Measurements from ENCODE around the gene INVS.

INVS gene, protein sequence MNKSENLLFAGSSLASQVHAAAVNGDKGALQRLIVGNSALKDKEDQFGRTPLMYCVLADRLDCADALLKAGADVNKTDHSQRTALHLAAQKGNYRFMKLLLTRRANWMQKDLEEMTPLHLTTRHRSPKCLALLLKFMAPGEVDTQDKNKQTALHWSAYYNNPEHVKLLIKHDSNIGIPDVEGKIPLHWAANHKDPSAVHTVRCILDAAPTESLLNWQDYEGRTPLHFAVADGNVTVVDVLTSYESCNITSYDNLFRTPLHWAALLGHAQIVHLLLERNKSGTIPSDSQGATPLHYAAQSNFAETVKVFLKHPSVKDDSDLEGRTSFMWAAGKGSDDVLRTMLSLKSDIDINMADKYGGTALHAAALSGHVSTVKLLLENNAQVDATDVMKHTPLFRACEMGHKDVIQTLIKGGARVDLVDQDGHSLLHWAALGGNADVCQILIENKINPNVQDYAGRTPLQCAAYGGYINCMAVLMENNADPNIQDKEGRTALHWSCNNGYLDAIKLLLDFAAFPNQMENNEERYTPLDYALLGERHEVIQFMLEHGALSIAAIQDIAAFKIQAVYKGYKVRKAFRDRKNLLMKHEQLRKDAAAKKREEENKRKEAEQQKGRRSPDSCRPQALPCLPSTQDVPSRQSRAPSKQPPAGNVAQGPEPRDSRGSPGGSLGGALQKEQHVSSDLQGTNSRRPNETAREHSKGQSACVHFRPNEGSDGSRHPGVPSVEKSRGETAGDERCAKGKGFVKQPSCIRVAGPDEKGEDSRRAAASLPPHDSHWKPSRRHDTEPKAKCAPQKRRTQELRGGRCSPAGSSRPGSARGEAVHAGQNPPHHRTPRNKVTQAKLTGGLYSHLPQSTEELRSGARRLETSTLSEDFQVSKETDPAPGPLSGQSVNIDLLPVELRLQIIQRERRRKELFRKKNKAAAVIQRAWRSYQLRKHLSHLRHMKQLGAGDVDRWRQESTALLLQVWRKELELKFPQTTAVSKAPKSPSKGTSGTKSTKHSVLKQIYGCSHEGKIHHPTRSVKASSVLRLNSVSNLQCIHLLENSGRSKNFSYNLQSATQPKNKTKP

DNA sequence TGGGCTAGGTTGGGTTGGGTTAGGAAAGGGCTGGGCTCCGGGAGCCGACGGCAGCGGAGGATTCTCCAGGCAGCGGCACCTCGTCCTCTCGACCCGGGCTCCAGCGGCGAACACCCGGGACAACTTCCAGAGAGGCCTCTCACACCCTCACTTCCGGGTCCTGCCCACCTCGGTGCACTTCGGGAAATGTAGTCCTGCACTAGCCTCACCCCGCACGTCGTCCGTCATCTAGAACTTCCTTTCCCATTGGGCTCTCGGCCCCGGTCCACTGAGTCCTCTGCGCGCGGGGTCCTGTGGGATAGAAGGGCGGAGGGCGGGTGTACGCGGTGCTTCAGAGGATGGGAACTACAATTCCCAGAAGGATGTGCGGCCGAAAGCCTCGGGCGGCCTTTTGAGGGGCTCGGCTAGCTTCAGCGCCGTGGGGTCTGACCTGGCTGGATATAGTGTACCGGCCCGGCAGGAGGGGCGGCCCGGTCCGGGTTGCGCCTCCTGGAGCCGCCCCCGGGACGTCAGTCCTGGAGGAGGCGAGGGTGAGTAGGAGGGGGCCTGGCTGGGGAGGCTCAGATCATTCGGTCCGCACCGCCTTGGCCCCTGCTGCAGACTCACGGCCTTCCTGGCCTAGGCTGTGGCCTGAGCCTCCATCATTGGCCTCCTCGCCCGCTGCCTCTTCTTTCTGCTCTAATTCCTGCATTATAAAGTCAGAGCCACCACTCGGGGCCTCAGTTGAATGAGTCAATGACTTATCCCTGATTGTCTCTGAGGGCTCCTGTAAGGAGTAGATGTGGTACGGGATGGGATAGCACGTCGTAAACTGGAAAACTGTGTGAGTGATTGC lies at the start of gene INVS, which contains the start of gene ERP44:
INVS (plus strand) TSS at position 357 of the 835 bp plus-strand sequence. CDS start 5,279 bp downstream, outside the sequence.
ERP44 (minus strand) TSS at position 114 of the 835 bp plus-strand sequence. CDS start 160 bp downstream, outside the sequence.
- TF ChIP-seq, protein P1, sequence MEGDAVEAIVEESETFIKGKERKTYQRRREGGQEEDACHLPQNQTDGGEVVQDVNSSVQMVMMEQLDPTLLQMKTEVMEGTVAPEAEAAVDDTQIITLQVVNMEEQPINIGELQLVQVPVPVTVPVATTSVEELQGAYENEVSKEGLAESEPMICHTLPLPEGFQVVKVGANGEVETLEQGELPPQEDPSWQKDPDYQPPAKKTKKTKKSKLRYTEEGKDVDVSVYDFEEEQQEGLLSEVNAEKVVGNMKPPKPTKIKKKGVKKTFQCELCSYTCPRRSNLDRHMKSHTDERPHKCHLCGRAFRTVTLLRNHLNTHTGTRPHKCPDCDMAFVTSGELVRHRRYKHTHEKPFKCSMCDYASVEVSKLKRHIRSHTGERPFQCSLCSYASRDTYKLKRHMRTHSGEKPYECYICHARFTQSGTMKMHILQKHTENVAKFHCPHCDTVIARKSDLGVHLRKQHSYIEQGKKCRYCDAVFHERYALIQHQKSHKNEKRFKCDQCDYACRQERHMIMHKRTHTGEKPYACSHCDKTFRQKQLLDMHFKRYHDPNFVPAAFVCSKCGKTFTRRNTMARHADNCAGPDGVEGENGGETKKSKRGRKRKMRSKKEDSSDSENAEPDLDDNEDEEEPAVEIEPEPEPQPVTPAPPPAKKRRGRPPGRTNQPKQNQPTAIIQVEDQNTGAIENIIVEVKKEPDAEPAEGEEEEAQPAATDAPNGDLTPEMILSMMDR (IDR thresholded peaks at IDR 0.05): no peak
- peak within 1 kb of the TSS; percentile 81 for H3K27ac ChIP-seq
- no peaks in the 10 kb centered on the region for H3K4me1 ChIP-seq
- H3K4me2 ChIP-seq (ENCODE audit: low read length): peak within 1 kb of the TSS; percentile 81
- peak within 1 kb of the TSS; percentile 90 for H2AFZ ChIP-seq
- H3K79me2 ChIP-seq: peaks cover 8% of the 10 kb centered on the region
- H3K9ac ChIP-seq: peak within 1 kb of the TSS; percentile 67
- H3K9me3 ChIP-seq (ENCODE audit: control insufficient read depth, low read length): no peaks in the 10 kb centered on the region
- no peaks in the 10 kb centered on the region for H3K36me3 ChIP-seq (ENCODE audit: control insufficient read depth, insufficient read depth, low read length)
- peak within 1 kb of the TSS; percentile 78 for H3K4me3 ChIP-seq (ENCODE audit: low read depth, low read length)
- no peaks in the 10 kb centered on the region for H3K27me3 ChIP-seq (ENCODE audit: control insufficient read depth, insufficient read depth, low read length)

DNA sequence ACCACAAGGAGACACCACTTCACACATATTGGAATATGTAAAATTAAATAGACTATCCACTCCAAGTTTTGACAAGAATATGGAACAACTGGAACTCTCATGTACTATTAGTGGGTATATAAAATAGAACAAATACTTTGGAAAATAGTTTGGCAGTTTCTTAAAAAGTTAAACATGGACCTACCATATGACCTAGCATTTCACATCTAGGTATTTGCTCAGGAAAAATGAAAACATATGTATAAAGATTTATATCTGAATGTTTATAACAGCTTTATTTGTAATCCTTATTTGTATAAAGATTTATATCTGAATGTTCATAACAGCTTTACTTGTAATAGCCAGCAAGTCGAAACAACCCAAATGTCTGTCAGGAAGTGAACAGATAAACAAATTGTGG lies 49.5 kb upstream of the INVS start:
- no peak overlapping the region for H3K4me2 ChIP-seq (ENCODE audit: low read length)
- TF ChIP-seq, protein P1 (IDR thresholded peaks at IDR 0.05): no peak
- no peaks in the 10 kb centered on the region for H3K36me3 ChIP-seq (ENCODE audit: control insufficient read depth, insufficient read depth, low read length)

DNA sequence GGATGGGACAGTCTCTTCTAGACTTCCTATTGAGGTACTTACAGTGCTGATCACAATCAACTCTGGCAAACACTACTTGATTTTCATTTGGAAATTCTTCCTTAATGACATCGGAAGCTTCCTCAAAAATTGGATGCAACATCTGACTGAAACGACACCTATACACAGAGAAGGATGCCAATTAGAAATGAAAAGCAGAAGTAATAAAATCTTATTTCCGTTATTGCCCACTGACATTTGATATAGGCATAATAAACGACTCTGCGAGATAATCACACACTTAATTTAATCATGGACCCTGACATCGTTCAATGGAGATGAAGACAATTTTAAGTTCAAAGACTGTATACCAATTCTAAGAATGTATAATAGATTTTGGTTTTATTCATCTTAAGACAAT lies 46.7 kb upstream of the INVS start:
- Histone ChIP-seq H3K9ac (no peak overlapping the region), H3K27me3 (ENCODE audit: control insufficient read depth, insufficient read depth, low read length) (no peaks in the 10 kb centered on the region), H3K4me3 (ENCODE audit: low read depth, low read length) (no peak overlapping the region), H2AFZ (no peak overlapping the region), H3K36me3 (ENCODE audit: control insufficient read depth, insufficient read depth, low read length) (no peaks in the 10 kb centered on the region), H3K79me2 (no peaks in the 10 kb centered on the region), H3K4me2 (ENCODE audit: low read length) (no peak overlapping the region), H3K4me1 (no peaks in the 10 kb centered on the region), H3K27ac (no peak overlapping the region), H3K9me3 (ENCODE audit: control insufficient read depth, low read length) (no peaks in the 10 kb centered on the region)
- TF ChIP-seq, protein P1 (IDR thresholded peaks at IDR 0.05): no peak

More for the DNA sequence above, 49.5 kb upstream of the INVS start:
- Histone ChIP-seq H3K9ac (no peak overlapping the region), H3K27me3 (ENCODE audit: control insufficient read depth, insufficient read depth, low read length) (no peaks in the 10 kb centered on the region), H3K4me1 (no peaks in the 10 kb centered on the region), H3K4me3 (ENCODE audit: low read depth, low read length) (no peak overlapping the region), H3K79me2 (peaks cover 4% of the 10 kb centered on the region), H2AFZ (no peak overlapping the region), H3K27ac (no peak overlapping the region), H3K9me3 (ENCODE audit: control insufficient read depth, low read length) (no peaks in the 10 kb centered on the region)

DNA sequence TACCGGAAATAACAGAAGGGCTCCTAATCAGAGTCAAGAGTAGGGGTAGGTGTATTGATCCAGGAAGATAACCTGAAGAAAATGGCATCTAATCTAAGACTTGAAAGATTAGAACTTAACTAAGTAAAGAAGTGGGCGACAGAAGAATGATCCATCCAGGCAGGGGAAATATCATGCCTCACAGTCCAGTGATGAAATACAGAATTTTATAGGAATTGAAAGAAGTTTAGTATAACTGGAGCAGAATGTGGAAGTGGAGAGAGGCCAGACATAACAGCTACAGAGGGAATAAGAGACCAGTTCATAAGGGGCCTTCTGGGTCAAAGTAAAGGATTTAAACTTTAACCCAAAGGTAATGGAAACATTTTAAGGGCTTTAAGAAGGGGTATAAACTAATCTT lies 42.5 kb upstream of the INVS start:
- Histone ChIP-seq H3K36me3 (ENCODE audit: control insufficient read depth, insufficient read depth, low read length) (no peaks in the 10 kb centered on the region), H3K4me1 (no peaks in the 10 kb centered on the region), H3K4me3 (ENCODE audit: low read depth, low read length) (no peak overlapping the region), H3K27me3 (ENCODE audit: control insufficient read depth, insufficient read depth, low read length) (no peaks in the 10 kb centered on the region), H3K4me2 (ENCODE audit: low read length) (no peak overlapping the region), H2AFZ (no peak overlapping the region), H3K9ac (no peak overlapping the region), H3K79me2 (no peaks in the 10 kb centered on the region), H3K27ac (no peak overlapping the region), H3K9me3 (ENCODE audit: control insufficient read depth, low read length) (no peaks in the 10 kb centered on the region)
- TF ChIP-seq, protein P1 (IDR thresholded peaks at IDR 0.05): no peak

All from parathyroid adenoma (tissue), 2 donors.